Caco-2 (cell line): ENCODE measurements around the gene ZXDC. TPM values are rescaled to one million over a fixed set of nuclear protein-coding genes. Genes with fewer than 3 reads are reported as not detected.
A peak's percentile ranks its signal among the peaks of the same experiment; 100 is the strongest.

ENCODE experiments used
- BruUV-seq: library from RNA; stranded (reverse); fragments of 400-500 nt; replicated peaks from 2 replicates; lab custom pipeline; 2021; lab: Mats Ljungman, UMichigan
- CTCF ChIA-PET: fragments of 300-600 bp; sonication (Branson Sonifier 250); formaldehyde crosslinking; loops from one replicate; lab custom pipeline; 2022; ENCODE audit warnings: antibody characterized with exemption; lab: Charles Lee
- POLR2A ChIA-PET: fragments of 300-600 bp; sonication (Branson Sonifier 250); formaldehyde crosslinking; loops from one replicate; lab custom pipeline; 2022; ENCODE audit warnings: antibody characterized with exemption; lab: Charles Lee
- DNase-seq, 2 experiments: peaks; one replicate each; pipeline versions ENCODE4 v3.0.0 to v3.0.0-alpha.2; 2020 to 2022
- H3K27me3 ChIP-seq: replicated peaks from 2 replicates; pipeline ENCODE4 v1.6.0; 2011; ENCODE audit warnings: low read length; ENCODE audit not compliant: control insufficient read depth, insufficient read depth
- H3K36me3 ChIP-seq: 2 replicates; pipeline ENCODE4 v1.5.1; 2011; ENCODE audit warnings: low read length; ENCODE audit not compliant: control insufficient read depth, insufficient read depth
- H3K4me1 ChIP-seq: fragments of 250-450 bp; sonication (Bioruptor Pico); 2 replicates; pipeline ENCODE4 v1.5.1; 2020; ENCODE audit warnings: mild to moderate bottlenecking
- H3K4me3 ChIP-seq: 2 replicates; pipeline ENCODE4 v1.5.1; 2011; ENCODE audit warnings: low read depth, mild to moderate bottlenecking, control low read depth, low read length
- H3K9me3 ChIP-seq: fragments of 250-450 bp; sonication (Bioruptor Pico); 2 replicates; pipeline ENCODE4 v1.5.1; 2020; ENCODE audit warnings: mild to moderate bottlenecking, moderate library complexity
- H3K27ac Mint-ChIP-seq: one replicate; pipeline ENCODE4 v1.8.0; 2022; ENCODE audit warnings: mixed read lengths; ENCODE audit not compliant: unreplicated experiment
- H3K27me3 Mint-ChIP-seq: one replicate; pipeline ENCODE4 v1.8.0; 2022; ENCODE audit warnings: mixed read lengths; ENCODE audit not compliant: insufficient read depth, unreplicated experiment
- H3K36me3 Mint-ChIP-seq: one replicate; pipeline ENCODE4 v1.8.0; 2022; ENCODE audit warnings: mild to moderate bottlenecking, mixed read lengths; ENCODE audit not compliant: insufficient read depth, unreplicated experiment
- H3K4me1 Mint-ChIP-seq: one replicate; pipeline ENCODE4 v1.8.0; 2022; ENCODE audit warnings: low read depth, mixed read lengths; ENCODE audit not compliant: unreplicated experiment
- H3K4me3 Mint-ChIP-seq: one replicate; pipeline ENCODE4 v1.8.0; 2022; ENCODE audit warnings: mild to moderate bottlenecking, moderate library complexity, mixed read lengths; ENCODE audit not compliant: unreplicated experiment
- H3K9me3 Mint-ChIP-seq: one replicate; pipeline ENCODE4 v1.8.0; 2022; ENCODE audit warnings: mixed read lengths; ENCODE audit not compliant: unreplicated experiment
- intact Hi-C: fragments of 100-400 bp; cut with micrococcal nuclease; formaldehyde crosslinking; loops from one replicate; pipeline ENCODE4 v1.10.0; 2022; ENCODE audit not compliant: unreplicated experiment
- total RNA-seq: library from RNA; stranded (reverse); gene quantifications from 2 replicates; pipeline ENCODE4 v1.2.3, GENCODE V29; 2022
- TF ChIP-seq, protein P1 (sequence below), 2 experiments: fragments of 200-600 bp in 1 of 2; IDR thresholded peaks; 1 replicate in 1 of 2; 2 replicates in 1 of 2; pipeline versions ENCODE4 v1.5.1 to v1.8.0; 2011 to 2022; ENCODE audit warnings: antibody characterized with exemption in 1 of 2, control low read depth in 1 of 2, inconsistent platforms in 1 of 2, low read depth in 1 of 2, low read length in 1 of 2, mild to moderate bottlenecking in 1 of 2, moderate library complexity in 1 of 2; ENCODE audit not compliant: insufficient read depth in 1 of 2, severe bottlenecking in 1 of 2, unreplicated experiment in 1 of 2

Gene ZXDC
- total RNA-seq, 1 experiment from 2014 or later = 28.7 TPM

DNA sequence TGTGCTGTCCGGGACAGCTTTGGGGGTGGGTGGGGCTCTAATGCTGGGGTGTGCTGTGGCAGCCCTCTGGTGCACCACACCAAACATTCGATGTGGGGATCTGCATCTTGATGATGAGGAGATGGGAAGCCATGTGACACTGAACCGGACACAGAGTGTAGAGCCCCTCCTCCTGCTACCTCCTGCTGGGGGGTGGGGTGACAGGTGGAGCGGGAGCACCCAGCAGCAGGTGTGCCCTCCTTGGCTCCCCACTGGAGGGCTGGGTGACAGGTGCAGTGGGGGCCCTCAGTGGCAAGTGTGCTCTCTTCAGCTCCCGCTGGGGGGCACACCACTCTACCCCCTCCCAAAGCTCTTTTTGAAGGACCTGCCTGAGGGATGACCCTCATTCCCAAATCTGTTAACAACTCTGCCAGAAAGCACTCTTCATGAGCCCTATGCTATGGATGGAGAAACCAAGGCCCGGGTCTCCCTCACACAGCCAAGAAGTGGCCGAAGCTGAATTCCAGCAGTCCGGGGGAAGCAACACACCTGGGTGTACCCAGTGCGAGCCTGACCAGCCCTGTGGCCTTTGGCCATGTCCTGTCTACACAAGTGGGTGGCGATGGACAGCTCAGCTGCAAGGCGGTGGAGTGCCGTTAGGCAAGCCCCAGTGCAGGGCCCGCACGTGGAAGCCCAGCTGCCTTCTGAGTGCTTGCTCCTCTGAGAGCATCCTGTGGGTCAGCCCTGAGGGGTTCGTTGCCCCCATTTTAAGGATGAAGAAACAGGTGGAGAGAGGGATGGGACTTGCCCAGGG, 42.5 kb upstream of the ZXDC start:
- no TSS peak for BruUV-seq
- ChIA-PET POLR2A (interaction anchor here (0.6 to 1.3 kb wide), 2 partner anchors 11 to 1808 kb away, joined by 3 to 4 read pairs; no protein-coding TSS in a partner anchor), CTCF (interaction anchor here (0.7 to 2.2 kb wide), 4 partner anchors 8 to 160 kb away, joined by 3 to 13 read pairs (median 3); no protein-coding TSS in a partner anchor)
- Mint-ChIP-seq H3K36me3 (no peaks in the 10 kb centered on the region), H3K9me3 (no peaks in the 10 kb centered on the region), H3K27me3 (no peaks in the 10 kb centered on the region), H3K4me1 (peaks cover 9% of the 10 kb centered on the region), H3K4me3 (peak overlapping the region; percentile 11), H3K27ac (peak overlapping the region; percentile 45)
- TF ChIP-seq, protein P1, sequence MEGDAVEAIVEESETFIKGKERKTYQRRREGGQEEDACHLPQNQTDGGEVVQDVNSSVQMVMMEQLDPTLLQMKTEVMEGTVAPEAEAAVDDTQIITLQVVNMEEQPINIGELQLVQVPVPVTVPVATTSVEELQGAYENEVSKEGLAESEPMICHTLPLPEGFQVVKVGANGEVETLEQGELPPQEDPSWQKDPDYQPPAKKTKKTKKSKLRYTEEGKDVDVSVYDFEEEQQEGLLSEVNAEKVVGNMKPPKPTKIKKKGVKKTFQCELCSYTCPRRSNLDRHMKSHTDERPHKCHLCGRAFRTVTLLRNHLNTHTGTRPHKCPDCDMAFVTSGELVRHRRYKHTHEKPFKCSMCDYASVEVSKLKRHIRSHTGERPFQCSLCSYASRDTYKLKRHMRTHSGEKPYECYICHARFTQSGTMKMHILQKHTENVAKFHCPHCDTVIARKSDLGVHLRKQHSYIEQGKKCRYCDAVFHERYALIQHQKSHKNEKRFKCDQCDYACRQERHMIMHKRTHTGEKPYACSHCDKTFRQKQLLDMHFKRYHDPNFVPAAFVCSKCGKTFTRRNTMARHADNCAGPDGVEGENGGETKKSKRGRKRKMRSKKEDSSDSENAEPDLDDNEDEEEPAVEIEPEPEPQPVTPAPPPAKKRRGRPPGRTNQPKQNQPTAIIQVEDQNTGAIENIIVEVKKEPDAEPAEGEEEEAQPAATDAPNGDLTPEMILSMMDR (IDR thresholded peaks at IDR 0.05; ENCODE audit: insufficient read depth in 1 of 2, low read depth in 1 of 2, low read length in 1 of 2, severe bottlenecking in 1 of 2, unreplicated experiment in 1 of 2) = no peak
- Histone ChIP-seq H3K36me3 (no peaks in the 10 kb centered on the region), H3K4me3 (no peak overlapping the region), H3K9me3 (no peaks in the 10 kb centered on the region), H3K27me3 (no peaks in the 10 kb centered on the region), H3K4me1 (peaks cover 35% of the 10 kb centered on the region)
- DNase-seq = no peak
- intact Hi-C loops = no loop called here

DNA sequence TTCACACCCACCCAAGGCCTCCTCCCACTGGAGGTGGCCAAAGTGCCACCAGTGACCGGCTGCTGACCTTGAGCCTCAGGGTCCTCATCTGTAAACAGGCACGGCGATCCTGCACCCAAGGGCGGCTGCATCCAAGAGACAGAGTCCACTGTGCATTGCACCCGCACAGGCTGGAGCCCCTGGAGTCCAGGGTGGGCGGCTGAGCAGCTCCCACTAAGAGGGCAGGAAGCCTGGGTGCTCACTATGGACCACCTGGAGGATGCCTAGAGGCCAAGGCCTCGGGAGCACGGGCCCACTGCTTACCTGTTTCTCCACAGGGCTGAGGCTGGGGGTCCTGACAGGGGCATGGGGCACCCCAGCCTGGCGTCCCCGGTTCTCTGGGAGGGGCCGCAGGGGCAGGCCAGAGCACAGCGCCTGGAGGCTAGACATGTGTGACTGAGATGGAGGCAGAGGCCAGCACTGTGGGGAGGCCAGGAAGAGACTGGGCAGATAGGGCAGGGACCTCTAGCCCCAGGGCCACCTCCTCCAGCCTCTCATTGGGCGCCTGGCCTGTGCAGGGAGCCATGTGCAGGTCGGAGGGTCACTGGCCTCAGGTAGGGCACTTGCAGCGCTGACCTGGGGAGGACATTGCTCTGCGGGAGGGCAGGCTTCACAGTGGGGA, 41.7 kb upstream of the ZXDC start, which contains the start of gene UROC1:
Gene UROC1 (minus strand): TSS at position 483 of the 661 bp plus-strand sequence. CDS start 54 bp downstream, at position 429.
- intact Hi-C loops = no loop called here
- ChIA-PET POLR2A (no interaction called here), CTCF (no interaction called here)
- Histone ChIP-seq H3K27me3 (no peaks in the 10 kb centered on the region), H3K4me1 (peaks cover 28% of the 10 kb centered on the region), H3K36me3 (no peaks in the 10 kb centered on the region), H3K9me3 (no peaks in the 10 kb centered on the region), H3K4me3 (no peak within 1 kb of the TSS)
- Mint-ChIP-seq H3K27ac (peak within 1 kb of the TSS; percentile 78), H3K9me3 (no peaks in the 10 kb centered on the region), H3K4me1 (peaks cover 9% of the 10 kb centered on the region), H3K27me3 (no peaks in the 10 kb centered on the region), H3K4me3 (peak within 1 kb of the TSS; percentile 11), H3K36me3 (no peaks in the 10 kb centered on the region)
- TF ChIP-seq, protein P1 (IDR thresholded peaks at IDR 0.05; ENCODE audit: insufficient read depth in 1 of 2, low read depth in 1 of 2, low read length in 1 of 2, severe bottlenecking in 1 of 2, unreplicated experiment in 1 of 2) = no peak
- DNase-seq = no peak
- BruUV-seq = no TSS peak

DNA sequence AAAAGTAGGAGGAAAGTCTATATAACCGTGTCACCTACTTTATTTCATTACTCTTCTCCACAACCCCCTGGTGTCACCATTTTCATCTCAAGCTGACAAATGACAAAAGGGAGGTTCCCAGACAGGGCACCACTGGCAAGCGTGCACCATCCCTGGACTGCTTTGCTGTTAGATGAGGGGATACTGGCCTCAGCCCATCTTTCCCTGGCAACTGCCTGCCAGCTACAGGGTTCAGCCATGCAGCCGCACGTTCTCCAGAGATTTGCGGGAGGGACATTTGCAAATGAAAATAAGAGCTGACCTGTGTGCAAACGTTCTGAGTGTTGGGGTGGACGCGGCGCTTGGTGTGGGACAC, 41.2 kb upstream of the ZXDC start:
- Histone ChIP-seq H3K4me3 (no peak overlapping the region), H3K9me3 (no peaks in the 10 kb centered on the region), H3K27me3 (no peaks in the 10 kb centered on the region), H3K4me1 (peaks cover 27% of the 10 kb centered on the region), H3K36me3 (no peaks in the 10 kb centered on the region)
- Mint-ChIP-seq H3K4me1 (peaks cover 4% of the 10 kb centered on the region), H3K27ac (peak overlapping the region; percentile 78), H3K4me3 (no peak overlapping the region), H3K36me3 (no peaks in the 10 kb centered on the region), H3K9me3 (no peaks in the 10 kb centered on the region), H3K27me3 (no peaks in the 10 kb centered on the region)
- TF ChIP-seq, protein P1 (IDR thresholded peaks at IDR 0.05; ENCODE audit: insufficient read depth in 1 of 2, low read depth in 1 of 2, low read length in 1 of 2, severe bottlenecking in 1 of 2, unreplicated experiment in 1 of 2) = no peak
- CTCF ChIA-PET = no interaction called here
- POLR2A ChIA-PET = no interaction called here
- no peak for DNase-seq
- BruUV-seq = no TSS peak
- intact Hi-C loops = no loop called here
